GM18520 (cell line): Measurements from ENCODE around the gene SMARCA1.
"Not testable (repeated sequence)": the region's sequence is repeated elsewhere in the genome, so short reads cannot be mapped to it uniquely, and the experiment has no call there.

Experiments
- ATAC-seq: cut with Tn5 transposase; IDR thresholded peaks from one replicate; pipeline ENCODE4 v1.9.1; 2021; ENCODE audit not compliant: unreplicated experiment

Gene SMARCA1, protein sequence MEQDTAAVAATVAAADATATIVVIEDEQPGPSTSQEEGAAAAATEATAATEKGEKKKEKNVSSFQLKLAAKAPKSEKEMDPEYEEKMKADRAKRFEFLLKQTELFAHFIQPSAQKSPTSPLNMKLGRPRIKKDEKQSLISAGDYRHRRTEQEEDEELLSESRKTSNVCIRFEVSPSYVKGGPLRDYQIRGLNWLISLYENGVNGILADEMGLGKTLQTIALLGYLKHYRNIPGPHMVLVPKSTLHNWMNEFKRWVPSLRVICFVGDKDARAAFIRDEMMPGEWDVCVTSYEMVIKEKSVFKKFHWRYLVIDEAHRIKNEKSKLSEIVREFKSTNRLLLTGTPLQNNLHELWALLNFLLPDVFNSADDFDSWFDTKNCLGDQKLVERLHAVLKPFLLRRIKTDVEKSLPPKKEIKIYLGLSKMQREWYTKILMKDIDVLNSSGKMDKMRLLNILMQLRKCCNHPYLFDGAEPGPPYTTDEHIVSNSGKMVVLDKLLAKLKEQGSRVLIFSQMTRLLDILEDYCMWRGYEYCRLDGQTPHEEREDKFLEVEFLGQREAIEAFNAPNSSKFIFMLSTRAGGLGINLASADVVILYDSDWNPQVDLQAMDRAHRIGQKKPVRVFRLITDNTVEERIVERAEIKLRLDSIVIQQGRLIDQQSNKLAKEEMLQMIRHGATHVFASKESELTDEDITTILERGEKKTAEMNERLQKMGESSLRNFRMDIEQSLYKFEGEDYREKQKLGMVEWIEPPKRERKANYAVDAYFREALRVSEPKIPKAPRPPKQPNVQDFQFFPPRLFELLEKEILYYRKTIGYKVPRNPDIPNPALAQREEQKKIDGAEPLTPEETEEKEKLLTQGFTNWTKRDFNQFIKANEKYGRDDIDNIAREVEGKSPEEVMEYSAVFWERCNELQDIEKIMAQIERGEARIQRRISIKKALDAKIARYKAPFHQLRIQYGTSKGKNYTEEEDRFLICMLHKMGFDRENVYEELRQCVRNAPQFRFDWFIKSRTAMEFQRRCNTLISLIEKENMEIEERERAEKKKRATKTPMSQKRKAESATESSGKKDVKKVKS

DNA sequence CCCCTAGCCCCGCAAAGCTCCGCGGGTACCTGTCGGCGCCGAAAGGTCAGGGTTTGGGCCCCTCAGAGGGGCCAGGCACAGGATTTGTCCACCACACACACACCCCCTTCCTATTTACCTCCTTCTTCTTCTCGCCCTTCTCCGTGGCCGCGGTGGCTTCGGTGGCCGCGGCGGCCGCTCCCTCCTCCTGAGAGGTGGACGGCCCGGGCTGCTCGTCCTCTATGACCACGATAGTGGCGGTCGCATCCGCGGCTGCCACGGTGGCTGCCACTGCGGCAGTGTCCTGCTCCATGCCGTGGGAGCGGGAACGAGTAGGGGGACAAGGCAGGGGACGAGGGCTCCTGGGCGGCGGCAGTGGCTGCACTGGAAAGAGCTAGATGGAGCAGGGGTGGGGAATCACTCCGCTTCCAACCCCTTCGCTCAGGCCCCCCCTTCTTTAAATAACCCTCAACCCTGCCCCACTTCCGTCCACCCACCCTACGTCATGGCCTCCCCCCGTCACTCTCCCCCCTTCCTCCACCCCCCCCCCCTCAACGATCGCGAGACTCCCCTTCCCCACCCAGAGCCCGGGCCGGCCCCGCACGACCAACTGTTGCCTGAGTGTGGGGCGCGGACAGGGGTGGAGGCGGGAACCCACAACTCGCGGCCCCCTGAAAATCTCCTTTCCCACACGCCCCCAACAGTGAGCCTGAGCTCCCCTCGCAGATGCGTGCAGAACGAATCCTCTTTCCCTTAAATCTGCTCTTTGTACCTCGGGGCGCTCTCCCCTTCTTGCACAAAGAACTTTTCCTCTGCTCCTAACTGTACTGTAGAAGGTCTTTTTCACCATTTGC, at the start of gene SMARCA1:
Gene SMARCA1, minus strand, starts transcription at position 412 of the 833 bp plus-strand sequence. Its CDS starts 120 bp downstream, at position 292.
- no peak for ATAC-seq

DNA sequence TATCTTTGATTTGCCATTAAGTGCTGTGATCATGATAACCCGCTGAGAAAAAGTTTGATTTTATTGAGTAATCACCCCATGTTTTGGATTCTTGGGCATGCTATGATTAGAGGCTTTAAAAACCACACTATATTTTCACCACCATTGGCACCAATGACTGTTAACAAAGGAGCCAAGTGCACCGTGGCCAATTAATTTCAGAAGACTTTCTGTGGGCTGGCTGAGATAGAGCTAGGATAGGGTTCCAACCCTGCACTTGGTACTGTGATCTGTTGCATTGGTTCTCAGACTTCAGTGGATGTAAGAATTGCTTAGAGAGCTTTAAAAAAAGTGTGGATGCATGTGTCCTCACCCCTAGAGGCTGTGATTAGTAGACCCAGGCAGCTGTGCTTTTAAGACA, 49.1 kb upstream of the SMARCA1 start:
- ATAC-seq = no peak

DNA sequence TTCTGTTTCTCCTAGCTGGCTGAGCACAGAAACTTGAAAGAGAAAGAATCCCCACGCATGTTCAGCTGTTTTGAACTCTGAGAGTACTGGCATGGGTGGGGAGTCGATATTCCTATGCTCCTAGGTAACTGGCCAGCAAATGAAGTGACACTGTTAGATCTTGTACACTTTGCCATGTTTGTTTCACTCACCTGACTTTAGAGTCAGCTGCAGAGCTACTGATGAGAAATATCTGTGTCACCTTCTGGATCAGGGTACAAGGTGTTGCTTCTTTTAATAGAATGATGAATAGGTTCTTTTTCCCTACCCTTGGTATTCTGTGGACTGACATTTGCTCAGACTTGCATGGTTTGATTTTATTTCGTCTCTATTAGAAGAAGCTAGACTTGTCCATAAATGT, 45.1 kb upstream of the SMARCA1 start:
- no peak for ATAC-seq

DNA sequence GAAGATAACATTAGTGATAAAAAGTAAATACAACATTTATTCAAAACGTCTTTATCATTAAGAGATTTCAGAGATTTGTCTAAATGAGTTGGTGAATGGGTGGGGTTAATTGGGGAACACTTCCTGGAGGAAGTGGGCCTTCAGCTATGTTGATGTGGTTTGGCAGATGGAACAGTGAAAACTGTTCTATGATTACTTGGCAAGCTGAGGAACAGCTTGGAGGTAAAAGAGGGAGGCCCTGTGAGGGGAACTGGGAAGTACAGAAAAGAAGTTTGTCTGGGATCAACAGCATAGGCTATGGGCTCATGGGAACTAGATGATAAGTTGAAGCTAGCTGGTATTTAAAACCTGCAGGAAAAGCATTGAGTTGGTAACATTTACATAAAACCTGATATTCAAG, 42.8 kb upstream of the SMARCA1 start:
- ATAC-seq = no peak

DNA sequence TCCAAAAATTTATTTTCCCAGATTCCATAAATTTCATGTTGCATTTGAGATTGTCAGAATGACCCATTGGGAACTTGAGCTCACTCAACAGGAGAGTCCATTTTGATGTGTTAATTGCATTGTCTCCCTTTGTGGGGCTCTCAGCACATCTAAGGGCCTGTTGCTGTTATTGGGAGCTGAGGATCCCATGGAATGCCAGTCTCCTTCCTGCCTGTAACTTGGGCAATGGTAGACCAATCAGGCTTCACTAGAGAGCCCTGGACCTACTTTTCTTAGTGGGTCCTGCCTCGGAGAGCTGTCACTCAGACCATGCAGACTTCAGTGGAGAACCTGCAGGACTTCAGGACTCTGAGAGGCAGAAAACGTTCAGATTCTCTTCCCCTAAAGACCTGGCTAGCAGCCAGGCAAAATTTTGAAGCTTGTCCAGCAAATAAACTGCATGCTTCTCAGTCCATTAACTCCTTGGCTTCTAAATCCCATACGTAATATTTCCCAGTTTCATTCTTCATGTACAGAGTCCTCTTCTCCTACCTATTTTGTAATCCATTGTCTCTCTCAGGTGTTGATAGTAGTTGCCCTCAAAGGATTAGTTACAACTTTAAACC, 41.9 kb upstream of the SMARCA1 start:
- no peak for ATAC-seq

DNA sequence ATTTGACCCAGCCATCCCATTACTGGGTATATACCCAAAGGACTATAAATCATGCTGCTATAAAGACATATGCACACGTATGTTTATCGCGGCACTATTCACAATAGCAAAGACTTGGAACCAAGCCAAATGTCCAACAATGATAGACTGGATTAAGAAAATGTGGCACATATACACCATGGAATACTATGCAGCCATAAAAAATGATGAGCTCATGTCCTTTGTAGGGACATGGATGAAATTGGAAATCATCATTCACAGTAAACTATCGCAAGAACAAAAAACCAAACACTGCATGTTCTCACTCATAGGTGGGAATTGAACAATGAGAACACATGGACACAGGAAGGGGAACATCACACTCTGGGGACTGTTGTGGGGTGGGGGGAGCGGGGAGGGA, 41.1 kb upstream of the SMARCA1 start:
- ATAC-seq = not testable (repeated sequence)

DNA sequence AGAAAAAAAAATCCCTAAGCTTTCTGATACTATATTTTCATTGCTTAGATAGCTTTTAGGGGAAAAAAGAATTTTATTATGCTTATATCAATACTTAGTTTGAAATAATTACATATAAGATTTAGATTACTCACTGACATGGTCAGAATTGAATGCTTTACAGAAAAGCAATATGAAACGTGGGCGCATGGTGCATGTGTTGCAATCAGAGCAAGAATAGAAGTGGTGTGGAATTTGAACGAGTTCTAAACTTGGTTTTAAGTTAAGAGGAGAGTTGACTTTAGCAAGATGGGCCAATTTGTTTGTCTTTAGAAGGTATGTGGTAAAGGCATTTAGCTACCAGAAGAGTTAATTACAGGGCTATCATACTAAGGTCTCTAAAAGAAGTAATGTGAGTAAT, 38.2 kb upstream of the SMARCA1 start:
- ATAC-seq = no peak

DNA sequence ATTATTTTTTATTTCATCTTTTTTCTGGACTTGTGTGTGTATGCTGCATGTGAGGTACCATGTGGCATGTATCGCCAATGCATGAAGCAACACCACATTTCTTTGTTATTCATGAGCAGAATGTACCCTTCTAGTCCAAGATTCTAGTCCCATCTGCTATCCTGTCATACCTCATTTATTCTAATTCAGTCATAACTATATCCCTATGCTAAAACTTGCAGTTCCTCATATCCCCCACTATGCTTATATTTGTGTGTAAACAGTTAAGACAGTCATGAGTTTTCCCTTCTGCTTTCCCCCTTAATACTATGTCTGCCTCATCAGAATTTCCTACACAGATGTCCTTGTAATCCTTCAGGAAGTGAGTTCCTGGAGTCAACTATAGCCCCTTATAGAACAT, 36.5 kb upstream of the SMARCA1 start:
- no peak for ATAC-seq

DNA sequence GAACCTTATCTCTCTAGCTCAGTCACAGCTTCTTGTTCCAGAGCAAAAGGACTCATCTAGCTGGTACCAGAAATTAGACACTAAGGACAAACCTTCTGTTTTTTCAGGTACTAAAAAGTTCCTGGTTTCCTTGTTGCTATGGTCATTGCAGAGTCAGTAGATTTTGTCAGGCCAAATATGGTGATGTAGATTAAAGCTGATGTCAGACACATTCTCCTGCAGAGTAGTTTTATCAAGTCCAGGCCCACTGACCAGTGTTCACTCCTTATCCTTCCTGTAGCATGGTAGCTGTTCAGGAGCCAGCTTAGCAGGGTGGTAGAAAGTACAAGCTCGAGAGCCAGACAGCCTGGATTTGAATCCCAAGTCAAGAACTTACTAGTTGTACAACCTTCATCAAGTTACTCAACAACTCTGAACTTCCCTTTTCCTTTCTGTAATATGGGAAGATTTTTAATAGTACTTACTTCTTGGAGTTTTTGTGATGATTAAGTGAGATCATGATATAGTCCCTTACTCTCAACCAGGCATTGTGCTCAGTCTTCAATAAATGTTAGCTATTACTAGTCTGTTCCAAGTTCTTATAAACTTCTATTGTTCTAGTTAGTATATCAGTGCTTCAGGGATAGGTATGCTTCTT, 34.7 kb upstream of the SMARCA1 start:
- no peak for ATAC-seq

DNA sequence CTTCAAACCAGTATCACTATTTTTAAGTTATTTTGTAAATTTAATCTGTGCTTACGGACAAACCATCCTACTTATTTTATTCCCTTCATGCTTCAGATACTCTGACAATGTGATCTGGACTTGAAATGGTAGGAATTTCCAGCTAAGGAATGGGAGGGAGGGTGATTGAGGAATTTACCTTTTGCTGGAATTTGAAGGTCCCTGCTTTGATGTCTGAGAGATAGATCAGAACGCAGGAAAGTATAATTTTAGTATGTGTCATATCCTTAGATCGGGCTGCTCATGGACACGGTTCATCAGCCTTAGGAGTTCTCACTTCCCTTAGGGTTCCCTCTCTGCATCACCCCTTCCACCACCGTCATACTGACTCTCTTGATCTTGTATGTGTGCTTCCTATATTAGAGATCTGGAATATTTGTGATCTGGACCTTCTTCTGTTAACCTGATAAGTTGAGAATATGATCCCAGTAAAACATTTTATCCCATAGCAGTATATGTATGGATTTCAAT, 33.6 kb upstream of the SMARCA1 start:
- no peak for ATAC-seq

DNA sequence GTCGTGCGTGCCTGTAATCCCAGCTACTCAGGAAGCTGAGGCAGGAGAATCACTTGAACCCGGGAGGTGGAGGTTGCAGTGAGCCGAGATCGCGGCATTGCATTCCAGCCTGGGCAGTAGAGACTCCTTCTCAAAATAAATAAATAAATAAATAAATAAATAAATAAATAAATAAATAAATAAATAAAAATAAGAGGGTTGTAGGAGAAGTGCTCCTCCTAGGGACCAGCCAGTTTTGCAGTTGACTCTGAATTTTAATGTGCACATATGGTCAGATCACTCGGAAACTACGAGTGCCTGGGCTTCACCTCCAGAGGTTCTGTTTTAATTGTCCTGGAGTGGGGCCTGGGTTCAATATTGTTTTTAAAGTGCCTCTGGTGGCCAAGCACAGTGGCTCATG, 31.5 kb upstream of the SMARCA1 start:
- ATAC-seq = not testable (repeated sequence)

DNA sequence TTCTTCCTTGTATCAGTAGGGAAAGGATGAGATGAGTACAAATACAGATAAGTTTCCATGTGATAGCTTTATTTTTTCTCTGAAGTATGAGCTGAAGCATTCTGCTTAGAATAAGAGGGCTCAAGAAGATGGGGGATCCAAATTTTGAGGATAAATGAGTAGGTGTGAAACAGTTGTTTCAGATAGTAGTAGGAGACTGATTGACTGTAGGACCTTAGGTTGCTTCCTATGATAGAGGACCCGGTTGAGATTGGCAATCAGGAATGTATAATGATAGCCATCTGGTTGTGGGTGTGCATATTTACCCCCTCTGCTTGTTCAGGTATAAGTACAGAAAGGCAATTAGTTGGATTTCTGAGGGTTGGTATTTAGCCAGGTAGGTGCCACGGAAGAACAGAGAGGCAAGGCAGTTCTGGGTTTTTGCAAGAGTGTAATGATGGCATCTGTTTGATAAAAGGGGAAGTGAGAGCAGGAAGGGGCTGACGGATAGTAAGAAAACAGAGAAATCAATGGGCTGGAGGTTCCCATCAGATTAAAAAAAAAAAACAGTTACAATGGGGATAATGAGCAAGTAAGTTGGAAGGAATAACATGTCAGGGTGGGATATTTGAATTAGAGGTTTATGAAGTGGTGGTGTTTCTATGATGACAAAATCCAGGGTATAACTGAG, 30.5 kb upstream of the SMARCA1 start:
- ATAC-seq = peak; percentile 79

DNA sequence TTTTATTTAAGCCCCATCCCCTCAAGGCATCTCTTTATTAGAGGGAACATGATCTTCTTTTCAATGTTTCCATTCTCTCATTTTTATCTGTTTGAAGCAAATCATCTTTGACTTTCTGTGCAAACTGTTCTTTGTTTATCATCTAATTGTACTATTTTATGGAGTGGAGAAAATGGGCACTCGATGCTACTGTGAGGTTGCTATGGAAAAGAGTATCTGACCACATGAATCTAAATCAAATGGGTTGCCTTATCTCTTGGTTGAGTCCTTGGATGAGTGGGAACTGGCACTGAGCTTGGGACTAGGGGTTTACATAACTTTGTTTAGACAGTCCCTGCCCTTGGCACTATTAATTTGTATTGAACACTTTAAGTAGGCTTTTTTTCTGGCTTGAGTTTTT, 25.8 kb upstream of the SMARCA1 start:
- no peak for ATAC-seq

DNA sequence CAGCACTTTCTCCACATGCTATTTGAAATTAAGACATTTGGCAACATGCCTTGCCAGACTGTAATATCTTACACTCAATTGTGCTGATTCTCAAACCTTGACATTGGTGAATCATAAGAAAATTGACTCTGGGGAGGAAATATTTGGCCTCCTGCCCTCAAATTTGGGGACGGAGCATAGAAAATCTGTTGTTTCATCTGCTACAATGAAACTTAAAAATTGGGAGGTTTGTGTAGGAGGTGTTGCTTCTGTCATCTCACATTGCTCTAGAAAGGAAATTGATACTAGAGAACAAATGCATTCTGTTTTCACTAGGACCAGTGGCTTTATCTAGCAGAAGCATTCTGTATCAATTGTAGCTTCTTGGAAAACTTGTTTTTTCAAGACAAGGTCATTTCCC, 22.1 kb upstream of the SMARCA1 start:
- ATAC-seq = no peak

DNA sequence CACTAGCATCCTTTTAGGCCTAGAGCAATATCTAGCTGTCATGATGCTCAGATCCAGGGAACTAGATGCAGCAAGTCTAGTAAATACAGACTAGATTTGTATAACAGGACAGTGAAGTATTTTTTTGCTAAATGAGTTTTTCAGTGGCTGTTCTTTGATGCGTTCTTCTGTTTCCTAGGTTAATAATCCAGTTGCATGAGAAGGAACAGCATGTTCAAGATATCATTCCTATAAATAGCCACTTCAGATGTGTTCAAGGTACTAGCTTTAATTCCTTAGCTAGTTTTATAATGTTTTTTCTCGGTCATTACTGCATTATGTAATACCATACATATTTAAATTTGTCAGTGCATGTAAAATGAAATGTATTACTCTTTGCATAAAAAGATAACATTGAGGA, 21.5 kb upstream of the SMARCA1 start:
- ATAC-seq = no peak

DNA sequence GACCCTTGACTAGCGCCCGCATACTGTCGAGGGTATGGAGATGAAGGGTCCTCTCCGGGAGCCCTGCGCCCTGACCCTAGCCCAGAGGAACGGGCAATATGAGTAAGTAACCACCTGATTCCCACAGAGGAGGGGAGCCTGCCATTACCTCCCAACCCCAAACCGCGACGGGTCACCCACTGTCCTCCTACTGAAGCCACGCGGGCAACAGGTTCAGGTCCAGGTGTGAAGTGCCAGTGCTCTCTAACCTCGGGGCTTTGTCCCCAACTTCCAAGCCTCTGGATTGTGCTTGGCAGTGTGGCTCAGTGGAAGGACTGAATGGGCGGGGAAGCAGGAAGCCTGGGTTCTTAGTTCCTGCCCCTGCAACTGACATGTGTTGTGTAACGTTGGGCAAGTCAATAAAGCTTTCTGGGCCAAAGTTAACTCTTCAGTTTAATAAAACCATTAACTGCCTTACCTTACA, 17.5 kb upstream of the SMARCA1 start:
- ATAC-seq = no peak

DNA sequence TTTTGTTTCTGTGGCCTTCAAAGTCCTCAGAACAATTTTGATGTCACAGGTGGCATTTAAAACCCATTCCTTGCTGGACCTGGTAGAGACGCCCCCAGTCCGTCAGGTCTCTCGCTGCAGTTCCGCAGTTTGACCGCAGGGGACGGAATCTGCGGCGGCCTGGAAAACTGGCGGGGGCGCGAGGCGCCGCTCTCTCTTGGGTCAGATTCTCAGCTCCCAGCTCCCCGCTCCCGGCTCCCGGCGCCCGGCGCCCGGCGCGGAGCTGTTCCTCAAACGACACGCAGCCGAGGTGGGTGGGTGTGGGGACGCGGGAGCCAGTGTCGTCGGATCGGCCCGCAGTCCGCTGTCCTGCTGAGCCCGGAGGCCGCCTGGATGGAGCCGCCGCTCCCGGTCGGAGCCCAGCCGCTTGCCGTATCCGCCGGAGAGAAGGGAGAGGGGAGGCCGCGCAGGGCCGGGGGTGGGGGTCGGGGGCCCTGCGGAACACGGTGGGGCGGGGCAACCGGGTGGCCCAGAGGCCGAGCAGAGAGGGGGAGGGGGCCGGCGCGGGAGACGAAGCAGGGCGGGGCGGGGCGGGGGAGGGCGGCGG, 16.9 kb upstream of the SMARCA1 start, which contains the start of gene OCRL:
Gene OCRL, plus strand, starts transcription at position 192 of the 586 bp plus-strand sequence. Its CDS starts 181 bp downstream, at position 373.
- ATAC-seq = peak; percentile 85

DNA sequence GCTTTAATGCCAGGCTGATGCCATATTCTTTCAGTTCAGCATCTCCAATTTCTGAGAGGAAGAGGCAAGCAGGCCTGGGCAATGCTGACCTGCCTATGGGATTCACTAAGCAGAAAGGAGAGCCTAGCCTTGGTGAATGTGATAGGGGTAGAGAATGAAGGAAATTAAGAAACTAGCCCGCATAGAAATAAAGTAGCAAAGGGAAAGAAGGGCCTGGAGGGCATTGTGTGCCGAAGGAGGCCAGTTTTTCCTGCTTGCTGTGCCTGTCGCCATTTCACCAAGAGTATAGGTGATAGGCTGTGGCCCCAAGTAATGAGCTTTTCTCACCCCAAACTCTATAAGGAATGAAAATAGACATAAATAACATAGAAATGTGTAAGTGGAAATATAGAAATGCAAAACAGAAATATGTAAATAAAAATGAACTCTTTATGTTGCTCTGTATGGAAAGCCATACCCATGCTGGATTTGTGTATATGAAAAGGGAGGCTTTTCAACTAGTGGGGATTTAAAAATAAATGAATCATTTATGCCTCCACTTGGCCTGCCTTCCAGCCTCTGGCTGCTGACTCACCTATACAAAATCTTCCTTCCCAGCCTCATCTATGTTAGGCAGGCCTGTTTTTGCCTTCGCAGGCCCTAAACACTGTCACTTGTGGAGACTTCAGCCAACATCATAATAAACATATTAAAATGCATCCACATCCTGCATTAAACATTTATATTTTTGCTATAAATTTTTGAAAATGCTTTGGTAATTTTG, 11.7 kb upstream of the SMARCA1 start:
- ATAC-seq = no peak
